Ascending aorta (tissue), 2 donors: Measurements from ENCODE around the gene TRIM71. TPM values are rescaled to one million over a fixed set of nuclear protein-coding genes. Genes with fewer than 3 reads are reported as not detected.
A peak's percentile ranks its signal among the peaks of the same experiment; 100 is the strongest.
"Not testable (repeated sequence)": the region's sequence is repeated elsewhere in the genome, so short reads cannot be mapped to it uniquely, and the experiment has no call there.

Experiments
- DNase-seq, 2 donors: peaks; one replicate each; pipeline ENCODE4 v3.0.0-alpha.2; 2019; ENCODE audit warnings: low spot score in 2 of 2
- H3K27ac ChIP-seq, 2 donors: fragments of 200-600 bp; sonication (generic); one replicate each; pipeline ENCODE4 v1.5.1; 2016 to 2017; ENCODE audit warnings: mild to moderate bottlenecking in 1 of 2
- H3K27me3 ChIP-seq: fragments of 200-600 bp; sonication (generic); one replicate; pipeline ENCODE4 v1.5.1; 2017
- H3K36me3 ChIP-seq, 2 donors: fragments of 200-600 bp; sonication (generic); one replicate each; pipeline ENCODE4 v1.5.1; 2016
- H3K4me1 ChIP-seq, 2 donors: fragments of 200-600 bp; sonication (generic); one replicate each; pipeline ENCODE4 v1.5.1; 2016 to 2017; ENCODE audit warnings: mild to moderate bottlenecking in 1 of 2
- H3K4me3 ChIP-seq, 2 donors: fragments of 200-600 bp; sonication (generic); one replicate each; pipeline ENCODE4 v1.5.1; 2016 to 2017; ENCODE audit warnings: mild to moderate bottlenecking in 1 of 2
- H3K9me3 ChIP-seq, 2 donors: fragments of 200-600 bp; sonication (generic); one replicate each; pipeline ENCODE4 v1.5.1; 2016
- CTCF ChIP-seq, 3 experiments: fragments of 200-600 bp in 2 of 3; fragments of 450-650 bp in 1 of 3; sonication (generic) in 2 of 3; IDR thresholded peaks; one replicate each; pipeline ENCODE4 v1.5.1; 2016 to 2019; ENCODE audit warnings: antibody characterized with exemption in 3 of 3, mild to moderate bottlenecking in 1 of 3, moderate library complexity in 1 of 3
- intact Hi-C: fragments of 100-400 bp; cut with DNase I; formaldehyde crosslinking; loops from one replicate; pipeline ENCODE4 v1.15.1; 2023
- total RNA-seq: library from RNA; depleted of rRNA; stranded (reverse); fragments of >200 nt; gene quantifications from one replicate; pipeline ENCODE4 v1.1.0, GENCODE V29; 2016

Gene TRIM71
- total RNA-seq, 1 donor from 2014 or later: not detected

- no peak overlapping the region for H3K4me3 ChIP-seq
- no peaks in the 10 kb centered on the region for H3K4me1 ChIP-seq
- no peak overlapping the region for H3K27ac ChIP-seq
- no peak for DNase-seq
- H3K27me3 ChIP-seq: no peaks in the 10 kb centered on the region
- no peaks in the 10 kb centered on the region for H3K9me3 ChIP-seq
- intact Hi-C loops: no loop called here
- no peak for TF ChIP-seq CTCF (IDR thresholded peaks at IDR 0.05)
- H3K36me3 ChIP-seq: no peaks in the 10 kb centered on the region
Measured at GRCh38 chr3:32897001-32897601, 79.3 kb downstream of the TRIM71 start.

GRCh38 chr3:32897981-32898623 lies 80.3 kb downstream of the TRIM71 start:
- no peaks in the 10 kb centered on the region for H3K9me3 ChIP-seq
- H3K4me1 ChIP-seq: no peaks in the 10 kb centered on the region
- no peaks in the 10 kb centered on the region for H3K36me3 ChIP-seq
- H3K27ac ChIP-seq: no peak overlapping the region
- H3K27me3 ChIP-seq: no peaks in the 10 kb centered on the region
- no peak overlapping the region for H3K4me3 ChIP-seq
- TF ChIP-seq CTCF (IDR thresholded peaks at IDR 0.05): no peak
- DNase-seq: no peak
- intact Hi-C loops: no loop called here

GRCh38 chr3:32899265-32899664 lies 81.5 kb downstream of the TRIM71 start:
- Histone ChIP-seq H3K9me3 (no peaks in the 10 kb centered on the region), H3K27ac (no peak overlapping the region), H3K36me3 (no peaks in the 10 kb centered on the region), H3K4me3 (no peak overlapping the region), H3K27me3 (no peaks in the 10 kb centered on the region), H3K4me1 (no peaks in the 10 kb centered on the region)
- intact Hi-C loops: no loop called here
- no peak for TF ChIP-seq CTCF (IDR thresholded peaks at IDR 0.05)
- DNase-seq: no peak

GRCh38 chr3:32901005-32901932 lies 83.5 kb downstream of the TRIM71 start:
- no peak overlapping the region for H3K27ac ChIP-seq
- TF ChIP-seq CTCF (IDR thresholded peaks at IDR 0.05): no peak
- no peaks in the 10 kb centered on the region for H3K9me3 ChIP-seq
- no peaks in the 10 kb centered on the region for H3K4me1 ChIP-seq
- DNase-seq: no peak
- no peaks in the 10 kb centered on the region for H3K27me3 ChIP-seq
- intact Hi-C loops: no loop called here
- no peak overlapping the region for H3K4me3 ChIP-seq
- H3K36me3 ChIP-seq: no peaks in the 10 kb centered on the region

- H3K27ac ChIP-seq, DNase-seq, H3K9me3 ChIP-seq, intact Hi-C loops, H3K36me3 ChIP-seq, H3K4me1 ChIP-seq, H3K27me3 ChIP-seq: not testable (repeated sequence)
- H3K4me3 ChIP-seq: peak overlapping the region; percentile 36 to 57
Measured at GRCh38 chr3:32902887-32903371, 85.1 kb downstream of the TRIM71 start.

GRCh38 chr3:32903953-32904352 lies 86.2 kb downstream of the TRIM71 start:
- Histone ChIP-seq H3K27ac (no peak overlapping the region), H3K9me3 (no peaks in the 10 kb centered on the region), H3K27me3 (no peaks in the 10 kb centered on the region), H3K4me1 (no peaks in the 10 kb centered on the region), H3K36me3 (no peaks in the 10 kb centered on the region), H3K4me3 (no peak overlapping the region)
- no peak for TF ChIP-seq CTCF (IDR thresholded peaks at IDR 0.05)
- no peak for DNase-seq
- intact Hi-C loops: no loop called here
